ENCODE data around the gene ARHGAP29.

DNA sequence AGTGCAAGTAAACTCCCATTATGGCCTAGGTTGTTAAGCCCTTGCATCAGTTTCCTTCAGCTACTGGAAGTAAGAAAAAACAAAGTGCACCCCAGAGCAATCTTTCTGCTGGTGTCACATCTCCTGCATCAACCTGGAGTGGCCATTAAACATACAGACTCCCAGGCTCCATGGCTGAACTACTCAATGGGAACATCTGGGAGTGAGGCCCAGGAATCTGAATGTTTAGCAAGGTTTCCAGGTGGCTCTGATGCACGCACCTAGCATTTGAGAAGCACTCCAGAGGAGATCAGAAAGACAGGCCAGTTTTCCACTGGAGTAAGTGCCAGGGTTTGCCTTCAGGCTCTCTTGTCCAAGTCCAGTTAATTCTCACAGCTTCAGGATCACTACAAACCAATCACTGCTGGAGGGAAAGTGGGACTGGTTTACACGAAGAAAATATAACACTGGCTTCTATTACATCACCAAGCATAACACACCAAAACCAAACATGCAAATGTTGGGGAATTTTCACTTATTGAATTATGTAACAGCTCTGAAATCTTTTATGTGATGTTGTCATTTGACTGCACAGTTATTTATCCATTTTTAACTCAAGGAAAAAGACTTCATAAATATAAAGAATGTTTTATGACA, 94.1 kb downstream of the ARHGAP29 start:
- no peak for TF ChIP-seq POLR2A (IDR thresholded peaks at IDR 0.05; ENCODE audit: low read length)
- no peak for TF ChIP-seq TP53 (CRISPR knock-in tag; IDR thresholded peaks at IDR 0.05)
- no peak for TF ChIP-seq CHD2 (IDR thresholded peaks at IDR 0.05; ENCODE audit: low read length, partially characterized antibody)
- TF ChIP-seq RAD21 (conservative IDR thresholded peaks at IDR 0.05 in 1 of 2, IDR thresholded peaks at IDR 0.05 in 1 of 2): no peak
